H9 (cell line): Measurements from ENCODE around the gene COG2. TPM values are rescaled to one million over a fixed set of nuclear protein-coding genes. Genes with fewer than 3 reads are reported as not detected.

Experiments
- DNase-seq: peaks from one replicate; pipeline ENCODE4 v3.0.0-alpha.2; 2017
- H2AFZ ChIP-seq: one replicate; pipeline ENCODE4 v1.6.1; 2013; ENCODE audit warnings: mild to moderate bottlenecking, low read length, control low read depth, moderate library complexity
- H2AK5ac ChIP-seq: 2 replicates; pipeline ENCODE4 v1.6.1; 2013; ENCODE audit warnings: low read length, control low read depth, mixed read lengths; ENCODE audit not compliant: insufficient read length
- H2BK120ac ChIP-seq: one replicate; pipeline ENCODE4 v1.6.1; 2013; ENCODE audit warnings: low read depth, mild to moderate bottlenecking, low read length, control low read depth, inconsistent platforms; ENCODE audit not compliant: poor library complexity, severe bottlenecking
- H2BK12ac ChIP-seq: 2 replicates; pipeline ENCODE4 v1.6.1; 2013; ENCODE audit warnings: low read length, control low read depth, mixed read lengths, low read depth; ENCODE audit not compliant: insufficient read length
- H2BK15ac ChIP-seq: 2 replicates; pipeline ENCODE4 v1.6.1; 2013; ENCODE audit warnings: low read depth, low read length, control low read depth
- H2BK20ac ChIP-seq: one replicate; pipeline ENCODE4 v1.6.1; 2013; ENCODE audit warnings: low read depth, mild to moderate bottlenecking, low read length, control low read depth, inconsistent platforms; ENCODE audit not compliant: poor library complexity, severe bottlenecking
- H2BK5ac ChIP-seq: 2 replicates; pipeline ENCODE4 v1.6.1; 2013; ENCODE audit warnings: low read length, control low read depth, mixed read lengths; ENCODE audit not compliant: insufficient read length
- H3K14ac ChIP-seq: 2 replicates; pipeline ENCODE4 v1.6.1; 2013; ENCODE audit warnings: low read length, control low read depth; ENCODE audit not compliant: insufficient read depth
- H3K18ac ChIP-seq: 2 replicates; pipeline ENCODE4 v1.6.1; 2013; ENCODE audit warnings: low read depth, mild to moderate bottlenecking, mixed read lengths, low read length, control low read depth; ENCODE audit not compliant: insufficient read length
- H3K23ac ChIP-seq: 2 replicates; pipeline ENCODE4 v1.6.1; 2013; ENCODE audit warnings: low read length, control low read depth, mixed read lengths, low read depth; ENCODE audit not compliant: insufficient read length
- H3K23me2 ChIP-seq: 2 replicates; pipeline ENCODE4 v1.6.1; 2013; ENCODE audit warnings: low read depth, mild to moderate bottlenecking, mixed read lengths, low read length, control low read depth; ENCODE audit not compliant: insufficient read length, poor library complexity, severe bottlenecking
- H3K27ac ChIP-seq: 2 replicates; pipeline ENCODE4 v1.5.1; 2013; ENCODE audit warnings: low read length, control low read depth, mixed read lengths, low read depth; ENCODE audit not compliant: insufficient read length
- H3K27me3 ChIP-seq: 2 replicates; pipeline ENCODE4 v1.6.1; 2013; ENCODE audit warnings: low read length, control low read depth, inconsistent platforms; ENCODE audit not compliant: insufficient read depth
- H3K4ac ChIP-seq: 2 replicates; pipeline ENCODE4 v1.6.1; 2013; ENCODE audit warnings: low read depth, mild to moderate bottlenecking, control low read depth, inconsistent platforms, low read length, moderate library complexity
- H3K4me1 ChIP-seq: 2 replicates; pipeline ENCODE4 v1.6.1; 2013; ENCODE audit warnings: low read length, control low read depth, inconsistent platforms; ENCODE audit not compliant: insufficient read depth
- H3K4me2 ChIP-seq: 2 replicates; pipeline ENCODE4 v1.6.1; 2013; ENCODE audit warnings: low read length, control low read depth, mixed read lengths; ENCODE audit not compliant: insufficient read length, insufficient read depth
- H3K56ac ChIP-seq: 2 replicates; pipeline ENCODE4 v1.6.1; 2013; ENCODE audit warnings: low read depth, mild to moderate bottlenecking, mixed read lengths, low read length, control low read depth; ENCODE audit not compliant: insufficient read length
- H3K79me1 ChIP-seq: 2 replicates; pipeline ENCODE4 v1.6.1; 2013; ENCODE audit warnings: low read depth, mild to moderate bottlenecking, moderate library complexity, low read length, control low read depth, inconsistent platforms; ENCODE audit not compliant: insufficient read depth, poor library complexity, severe bottlenecking
- H3K79me2 ChIP-seq: 2 replicates; pipeline ENCODE4 v1.6.1; 2013; ENCODE audit warnings: low read length, control low read depth, inconsistent platforms; ENCODE audit not compliant: insufficient read depth
- H3K9ac ChIP-seq: 2 replicates; pipeline ENCODE4 v1.6.1; 2013; ENCODE audit warnings: low read length, control low read depth, mixed read lengths; ENCODE audit not compliant: insufficient read length; ENCODE audit errors: extremely low read depth
- H3K9me3 ChIP-seq: one replicate; pipeline ENCODE4 v1.6.1; 2013; ENCODE audit warnings: low read depth, low read length, inconsistent platforms; ENCODE audit not compliant: control insufficient read depth
- H3T11ph ChIP-seq: one replicate; pipeline ENCODE4 v1.6.1; 2013; ENCODE audit warnings: mild to moderate bottlenecking, low read length, control low read depth, inconsistent platforms
- H4K20me1 ChIP-seq: one replicate; pipeline ENCODE4 v1.6.1; 2013; ENCODE audit not compliant: control insufficient read depth, insufficient read length, insufficient read depth
- H4K5ac ChIP-seq: 2 replicates; pipeline ENCODE4 v1.6.1; 2013; ENCODE audit warnings: low read depth, mild to moderate bottlenecking, mixed read lengths, low read length, control low read depth; ENCODE audit not compliant: insufficient read length
- H4K8ac ChIP-seq: replicated peaks from 2 replicates; pipeline ENCODE4 v1.6.1; 2013; ENCODE audit warnings: low read length, control low read depth, mixed read lengths, low read depth; ENCODE audit not compliant: insufficient read length
- H4K91ac ChIP-seq: 2 replicates; pipeline ENCODE4 v1.6.1; 2013; ENCODE audit warnings: low read depth, mild to moderate bottlenecking, moderate library complexity, mixed read lengths, low read length, control low read depth; ENCODE audit not compliant: insufficient read length
- H3K27ac Mint-ChIP-seq, 3 experiments: 2 replicates in 2 of 3; 3 replicates in 1 of 3; pipeline ENCODE4 v1.8.0; 2020 to 2021; ENCODE audit warnings: mixed read lengths in 3 of 3, mild to moderate bottlenecking in 1 of 3, moderate library complexity in 1 of 3
- H3K27me3 Mint-ChIP-seq: 2 replicates; pipeline ENCODE4 v1.8.0; 2021; ENCODE audit warnings: low read depth, mild to moderate bottlenecking, moderate library complexity, mixed read lengths
- H3K36me3 Mint-ChIP-seq, 3 experiments: 2 replicates in 2 of 3; 3 replicates in 1 of 3; pipeline ENCODE4 v1.8.0; 2020 to 2021; ENCODE audit warnings: low read depth in 3 of 3, mixed read lengths in 3 of 3; ENCODE audit not compliant: insufficient read depth in 1 of 3
- H3K4me1 Mint-ChIP-seq, 2 experiments: 2 replicates each; pipeline ENCODE4 v1.8.0; 2020; ENCODE audit warnings: mixed read lengths in 2 of 2
- H3K4me3 Mint-ChIP-seq, 2 experiments: 2 replicates in 1 of 2; 3 replicates in 1 of 2; pipeline ENCODE4 v1.8.0; 2020 to 2021; ENCODE audit warnings: mild to moderate bottlenecking in 2 of 2, mixed read lengths in 2 of 2, moderate library complexity in 1 of 2
- H3K9me3 Mint-ChIP-seq, 2 experiments: 2 replicates in 1 of 2; 3 replicates in 1 of 2; pipeline ENCODE4 v1.8.0; 2020; ENCODE audit warnings: mild to moderate bottlenecking in 2 of 2, mixed read lengths in 2 of 2, moderate library complexity in 1 of 2
- WGBS: extraction: QIAGEN DNeasy Blood & Tissue Kit; methylation state at CpG from one replicate; pipeline ENCODE4 v1.1.7; 2013; ENCODE audit warnings: missing lambda C conversion rate, low lambda C conversion rate, mixed read lengths; ENCODE audit not compliant: insufficient read length; ENCODE audit errors: extremely low coverage; 5-methylcytosine and 5-hydroxymethylcytosine counted together
- total RNA-seq: library from RNA; stranded (reverse); gene quantifications from 2 replicates; pipeline ENCODE4 v1.2.1, GENCODE V29; 2021
- TF ChIP-seq, protein P1 (sequence below): fragments of 200-600 bp; sonication (generic); conservative IDR thresholded peaks from 3 replicates; pipeline ENCODE4 v1.8.0; 2021; ENCODE audit warnings: antibody characterized with exemption, mild to moderate bottlenecking

Gene COG2
- total RNA-seq, 1 experiment from 2014 or later: 42.2 TPM

DNA sequence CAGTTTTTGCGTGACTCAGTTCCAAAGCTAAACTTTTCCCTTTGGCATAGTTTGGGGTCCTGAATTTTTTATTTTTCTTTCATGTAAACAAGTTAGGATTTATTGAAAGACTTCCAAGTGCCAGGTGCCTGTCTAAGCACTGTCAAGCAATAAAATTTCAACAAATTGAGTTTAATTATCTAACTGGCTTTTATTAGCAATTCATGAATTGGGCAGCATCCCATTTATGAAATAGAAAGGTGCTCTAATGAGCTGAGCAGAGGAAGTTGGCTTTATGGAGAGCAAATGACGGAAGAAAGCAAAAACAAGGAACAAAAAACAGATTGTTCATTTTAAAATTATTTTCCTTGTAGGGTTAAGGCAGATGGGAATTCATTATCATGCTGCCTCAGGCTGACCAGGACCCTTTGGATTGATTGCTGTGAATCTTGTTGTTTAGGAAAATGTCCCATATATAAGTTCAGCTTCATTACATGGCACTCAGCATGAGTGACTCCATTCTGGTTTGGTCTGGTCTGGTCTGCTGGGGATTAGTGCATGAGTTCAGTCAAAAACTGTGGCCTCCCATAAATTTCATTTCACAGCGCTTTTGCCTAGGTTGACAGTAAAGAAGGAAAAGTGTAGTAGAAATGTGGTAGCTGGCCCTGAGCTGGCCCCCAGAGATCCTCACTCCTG is 21.5 kb upstream of the COG2 start:
- Histone ChIP-seq H3K79me2 (no peaks in the 10 kb centered on the region), H3K9ac (no peak overlapping the region), H4K5ac (no peak overlapping the region), H3K4me2 (no peak overlapping the region), H3K18ac (no peak overlapping the region), H2BK20ac (no peak overlapping the region), H2AK5ac (no peak overlapping the region), H3K4ac (no peak overlapping the region), H3K56ac (no peak overlapping the region), H3K9me3 (no peaks in the 10 kb centered on the region), H4K8ac (no peak overlapping the region), H2BK5ac (no peak overlapping the region), H2BK15ac (no peak overlapping the region), H2BK120ac (no peak overlapping the region), H2AFZ (no peak overlapping the region), H4K20me1 (no peaks in the 10 kb centered on the region), H3K14ac (no peak overlapping the region), H3K23ac (no peak overlapping the region), H3K27me3 (no peaks in the 10 kb centered on the region), H3T11ph (no peak overlapping the region), H3K79me1 (no peaks in the 10 kb centered on the region), H4K91ac (no peak overlapping the region), H2BK12ac (no peak overlapping the region), H3K23me2 (no peaks in the 10 kb centered on the region), H3K4me1 (no peaks in the 10 kb centered on the region), H3K27ac (no peak overlapping the region)
- H3K27ac Mint-ChIP-seq: peak overlapping the region in 1 of 3 experiments; percentile 79; a peak in 3 of 7 replicates
- peaks cover 0 to 7% (median 5%) of the 10 kb centered on the region in 3 experiments; a peak in 2 of 7 replicates for H3K36me3 Mint-ChIP-seq
- H3K4me3 Mint-ChIP-seq: no peak overlapping the region
- peaks cover 2% of the 10 kb centered on the region for H3K27me3 Mint-ChIP-seq
- H3K4me1 Mint-ChIP-seq: peaks cover 37 to 38% of the 10 kb centered on the region in 2 experiments
- TF ChIP-seq, protein P1, sequence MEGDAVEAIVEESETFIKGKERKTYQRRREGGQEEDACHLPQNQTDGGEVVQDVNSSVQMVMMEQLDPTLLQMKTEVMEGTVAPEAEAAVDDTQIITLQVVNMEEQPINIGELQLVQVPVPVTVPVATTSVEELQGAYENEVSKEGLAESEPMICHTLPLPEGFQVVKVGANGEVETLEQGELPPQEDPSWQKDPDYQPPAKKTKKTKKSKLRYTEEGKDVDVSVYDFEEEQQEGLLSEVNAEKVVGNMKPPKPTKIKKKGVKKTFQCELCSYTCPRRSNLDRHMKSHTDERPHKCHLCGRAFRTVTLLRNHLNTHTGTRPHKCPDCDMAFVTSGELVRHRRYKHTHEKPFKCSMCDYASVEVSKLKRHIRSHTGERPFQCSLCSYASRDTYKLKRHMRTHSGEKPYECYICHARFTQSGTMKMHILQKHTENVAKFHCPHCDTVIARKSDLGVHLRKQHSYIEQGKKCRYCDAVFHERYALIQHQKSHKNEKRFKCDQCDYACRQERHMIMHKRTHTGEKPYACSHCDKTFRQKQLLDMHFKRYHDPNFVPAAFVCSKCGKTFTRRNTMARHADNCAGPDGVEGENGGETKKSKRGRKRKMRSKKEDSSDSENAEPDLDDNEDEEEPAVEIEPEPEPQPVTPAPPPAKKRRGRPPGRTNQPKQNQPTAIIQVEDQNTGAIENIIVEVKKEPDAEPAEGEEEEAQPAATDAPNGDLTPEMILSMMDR: no peak
- no peak for DNase-seq
- no CpG with 5 or more reads among the region's 3 CpGs for WGBS
- peaks cover 4 to 8% of the 10 kb centered on the region in 2 experiments; a peak in 4 of 5 replicates for H3K9me3 Mint-ChIP-seq
